SK-N-MC (cell line): ENCODE data around the gene CLSTN2.

Experiments used
- EZH2 ChIP-seq: fragments of 200-600 bp; sonication (generic); IDR thresholded peaks from one replicate; pipeline ENCODE4 v1.6.1; 2017; ENCODE audit warnings: antibody characterized with exemption
- POLR2AphosphoS5 ChIP-seq: IDR thresholded peaks from 2 replicates; pipeline ENCODE4 v1.6.1; 2012; ENCODE audit warnings: mild to moderate bottlenecking, low read depth, low read length, borderline replicate concordance

DNA sequence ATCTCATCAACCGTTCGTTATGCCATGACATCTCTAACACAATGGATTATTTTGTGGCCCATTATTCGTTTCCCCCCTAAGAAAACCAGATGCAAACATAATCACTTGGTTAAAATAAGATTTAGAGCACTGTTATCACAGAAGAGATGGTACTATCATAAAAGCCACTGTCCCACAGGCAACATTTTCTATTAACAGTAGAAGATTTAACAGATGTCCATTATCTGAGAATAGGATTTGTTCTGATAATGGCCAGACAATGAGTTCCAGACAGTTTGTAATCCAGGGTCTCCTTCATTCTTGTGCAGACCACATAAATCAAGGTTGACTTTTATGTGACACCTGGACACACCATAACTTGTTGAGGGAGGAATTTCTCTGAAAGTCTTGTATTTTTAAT, 153.1 kb downstream of the CLSTN2 start:
- no peak for TF ChIP-seq POLR2AphosphoS5
- no peak for TF ChIP-seq EZH2
